ENCODE results near the gene ARPC5L. TPM values are rescaled to one million over a fixed set of nuclear protein-coding genes. Genes with fewer than 3 reads are reported as not detected.

Gene ARPC5L
- total and polyA plus RNA-seq, 9 of the 15 experiments (the other 6 are each of a cell fraction or from before 2014, with no cell fraction given) = 25.4 to 113 (median 63.8) TPM

- no peak for TF ChIP-seq ZNF407 (IDR thresholded peaks at IDR 0.05; ENCODE audit: low read depth)
- TF ChIP-seq ZNF655 (CRISPR knock-in tag; IDR thresholded peaks at IDR 0.05) = no peak
- TF ChIP-seq HMBOX1 (IDR thresholded peaks at IDR 0.05) = no peak
- TF ChIP-seq E2F6 (IDR thresholded peaks at IDR 0.05; ENCODE audit: borderline replicate concordance in 1 of 2, extremely low read depth in 1 of 2, insufficient read depth in 1 of 2, insufficient read length in 1 of 2, low read depth in 1 of 2, low read length in 1 of 2, poor library complexity in 1 of 2, severe bottlenecking in 1 of 2) = peak; percentile 50 to 58
- no peak for TF ChIP-seq GMEB1 (CRISPR knock-in tag; IDR thresholded peaks at IDR 0.05)
- TF ChIP-seq DACH1 (IDR thresholded peaks at IDR 0.05; ENCODE audit: partially characterized antibody) = no peak
- TF ChIP-seq, protein P1, sequence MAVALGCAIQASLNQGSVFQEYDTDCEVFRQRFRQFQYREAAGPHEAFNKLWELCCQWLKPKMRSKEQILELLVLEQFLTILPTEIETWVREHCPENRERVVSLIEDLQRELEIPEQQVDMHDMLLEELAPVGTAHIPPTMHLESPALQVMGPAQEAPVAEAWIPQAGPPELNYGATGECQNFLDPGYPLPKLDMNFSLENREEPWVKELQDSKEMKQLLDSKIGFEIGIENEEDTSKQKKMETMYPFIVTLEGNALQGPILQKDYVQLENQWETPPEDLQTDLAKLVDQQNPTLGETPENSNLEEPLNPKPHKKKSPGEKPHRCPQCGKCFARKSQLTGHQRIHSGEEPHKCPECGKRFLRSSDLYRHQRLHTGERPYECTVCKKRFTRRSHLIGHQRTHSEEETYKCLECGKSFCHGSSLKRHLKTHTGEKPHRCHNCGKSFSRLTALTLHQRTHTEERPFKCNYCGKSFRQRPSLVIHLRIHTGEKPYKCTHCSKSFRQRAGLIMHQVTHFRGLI (CRISPR knock-in tag; IDR thresholded peaks at IDR 0.05) = no peak
- no peak for TF ChIP-seq TOE1 (IDR thresholded peaks at IDR 0.05; ENCODE audit: borderline replicate concordance)
- TF ChIP-seq TOE1 (CRISPR knock-in tag; IDR thresholded peaks at IDR 0.05; ENCODE audit: borderline replicate concordance, low read depth) = no peak
Observed at GRCh38 chr9:124899845-124900244, 37.9 kb downstream of the ARPC5L start (continued).
